HG03097 (cell line): ENCODE measurements around the gene ISM2.
"Not testable (repeated sequence)": the region's sequence is repeated elsewhere in the genome, so short reads cannot be mapped to it uniquely, and the experiment has no call there.

Source experiments
- ATAC-seq: cut with Tn5 transposase; IDR thresholded peaks from one replicate; pipeline ENCODE4 v1.9.1; 2021; ENCODE audit not compliant: unreplicated experiment, low FRiP score

ISM2 gene

DNA sequence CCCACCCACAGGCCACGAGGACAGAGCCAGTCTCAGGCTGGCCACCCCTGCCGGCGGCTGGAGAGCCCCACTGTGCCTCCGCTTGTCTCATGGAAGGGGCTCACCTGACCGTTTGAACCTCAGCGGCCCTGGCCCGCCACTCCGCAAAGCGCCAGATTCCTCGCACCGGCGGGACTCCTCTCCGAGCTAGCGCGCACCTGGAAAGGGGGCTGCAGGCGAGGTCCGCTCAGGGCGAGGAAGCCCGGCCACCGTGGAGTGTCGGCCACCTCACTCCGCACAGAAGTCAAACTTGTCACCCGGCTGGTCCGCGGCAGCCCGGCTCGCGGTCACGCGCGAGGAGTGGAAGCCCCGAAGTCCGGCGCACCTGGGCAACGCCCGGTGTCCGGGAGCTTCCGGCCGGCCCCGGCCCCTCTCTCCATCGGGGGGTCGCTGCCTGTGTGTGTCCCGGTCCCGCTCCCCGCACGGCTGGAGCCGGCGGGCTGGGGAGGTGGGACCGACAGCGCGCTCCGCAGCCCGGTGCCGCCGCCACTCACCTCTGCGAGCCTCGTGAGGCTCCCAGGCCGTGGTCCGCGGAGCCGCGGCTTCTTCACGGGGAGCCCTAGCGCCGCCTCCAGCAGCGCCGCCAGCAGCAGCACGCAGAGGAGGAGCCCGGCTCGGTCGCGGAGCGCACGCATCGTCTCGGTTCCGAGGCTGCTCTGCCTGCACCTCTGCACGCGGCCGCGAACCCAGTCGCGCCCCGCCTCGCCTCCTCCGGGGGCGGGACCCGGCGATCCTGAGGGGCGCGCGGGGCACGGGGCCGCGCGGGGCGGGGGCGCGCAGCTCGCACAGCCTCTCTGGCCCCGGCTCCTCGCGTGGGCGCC is at the start of gene ISM2:
TSS of gene ISM2 (minus strand) at position 697 of the 860 bp plus-strand sequence. CDS start at position 674, 23 bp downstream.
- no peak for ATAC-seq

DNA sequence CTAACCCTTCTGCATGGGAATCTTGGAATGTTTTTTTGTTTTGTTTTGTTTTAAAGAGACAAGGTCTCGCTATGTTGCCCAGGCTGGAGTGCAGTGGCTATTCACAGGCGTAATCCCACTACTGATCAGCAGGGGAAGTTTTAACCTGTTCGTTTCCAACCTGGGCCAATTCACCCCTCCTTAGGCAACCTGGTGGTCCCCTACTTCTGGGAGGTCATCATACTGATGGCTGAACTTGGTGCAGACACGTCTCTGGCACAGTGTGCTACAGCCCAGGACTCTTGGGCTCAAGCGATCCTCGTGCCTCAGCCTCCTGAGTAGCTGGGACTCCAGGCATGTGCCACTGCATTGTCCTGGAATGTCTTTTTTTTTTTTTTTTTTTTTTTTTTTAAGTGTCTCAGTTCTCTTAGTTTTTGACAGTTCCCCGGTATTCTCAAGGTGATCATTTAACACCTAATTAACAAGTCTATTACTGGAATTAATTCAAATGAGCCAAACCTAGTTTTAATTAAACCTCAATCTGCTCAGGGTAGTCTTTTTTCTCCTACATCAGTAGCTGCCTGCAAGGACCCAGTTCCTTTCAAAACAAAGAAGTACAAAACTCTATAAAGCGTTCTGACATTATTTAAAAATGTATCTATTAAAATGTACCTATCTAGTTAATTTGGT is 49.0 kb upstream of the ISM2 start:
- ATAC-seq, result no peak

DNA sequence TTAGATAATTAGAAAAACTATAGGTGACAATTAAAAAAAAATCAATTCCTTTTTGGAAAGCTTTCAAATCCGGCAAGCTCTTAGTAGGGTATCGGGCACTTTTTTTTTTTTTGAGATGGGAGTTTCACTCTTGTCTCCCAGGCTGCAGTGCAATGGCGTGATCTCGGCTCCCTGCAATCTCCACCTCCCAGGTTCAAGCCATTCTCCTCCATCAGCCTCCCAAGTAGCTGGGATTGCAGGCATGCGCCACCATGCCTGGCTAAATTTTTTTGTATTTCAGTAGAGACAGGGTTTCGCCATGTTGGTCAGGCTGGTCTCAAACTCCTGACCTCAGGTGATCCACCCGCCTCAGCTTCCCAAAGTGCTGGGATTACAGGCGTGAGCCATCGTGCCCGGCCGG is 46.6 kb upstream of the ISM2 start:
- ATAC-seq, result not testable (repeated sequence)

DNA sequence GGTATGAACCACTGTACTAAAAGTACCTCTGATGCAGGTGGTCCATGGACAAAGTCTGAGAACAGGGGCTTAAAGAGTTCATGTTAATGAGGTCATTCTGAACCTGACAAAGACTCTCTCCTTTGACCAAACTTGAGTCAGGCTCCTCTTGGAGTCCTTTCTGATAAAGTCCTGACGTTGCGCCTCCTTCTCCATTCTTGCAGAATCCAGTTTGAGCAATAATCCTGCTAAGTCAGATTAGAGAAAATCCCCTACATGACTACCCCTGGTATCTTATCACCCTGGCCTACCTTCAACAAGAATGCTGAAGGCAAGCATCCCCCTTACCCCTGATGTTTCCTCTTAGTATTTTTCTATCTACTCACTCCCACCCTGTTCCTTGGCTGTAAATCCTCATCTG is 46.0 kb upstream of the ISM2 start:
- ATAC-seq, result no peak

DNA sequence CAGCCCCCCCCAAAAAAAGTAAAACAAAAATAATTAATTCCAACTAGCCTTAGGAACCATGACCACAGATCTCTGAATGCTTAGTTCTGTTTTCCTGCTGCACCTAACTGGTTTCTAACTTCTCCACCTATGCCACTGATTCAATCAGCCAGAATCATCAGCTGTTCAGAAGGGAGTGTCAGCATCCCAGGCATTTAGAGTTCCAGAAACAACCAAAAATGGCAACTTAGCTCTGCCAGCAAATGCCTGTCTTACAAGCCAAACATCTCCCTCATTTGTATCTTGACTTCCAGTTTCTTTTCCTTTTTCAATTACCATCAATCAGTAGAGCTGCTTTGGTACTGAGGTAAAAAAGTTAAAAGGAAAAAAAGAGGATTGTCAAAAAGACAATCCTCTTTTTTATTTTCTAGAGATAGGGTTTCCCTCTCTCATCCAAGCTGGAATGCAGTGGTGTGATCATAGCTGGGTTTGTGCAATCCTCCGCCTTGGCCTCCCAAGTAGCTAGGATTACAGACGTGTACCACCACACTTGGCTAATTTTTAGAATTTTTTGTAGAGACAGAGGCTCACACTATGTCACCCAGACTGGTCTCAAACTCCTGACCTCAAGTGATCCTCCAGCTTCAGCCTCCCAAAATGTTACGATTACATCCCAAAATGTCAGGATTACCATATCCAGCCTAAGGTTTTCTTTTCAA is 45.2 kb upstream of the ISM2 start:
- ATAC-seq, result no peak

DNA sequence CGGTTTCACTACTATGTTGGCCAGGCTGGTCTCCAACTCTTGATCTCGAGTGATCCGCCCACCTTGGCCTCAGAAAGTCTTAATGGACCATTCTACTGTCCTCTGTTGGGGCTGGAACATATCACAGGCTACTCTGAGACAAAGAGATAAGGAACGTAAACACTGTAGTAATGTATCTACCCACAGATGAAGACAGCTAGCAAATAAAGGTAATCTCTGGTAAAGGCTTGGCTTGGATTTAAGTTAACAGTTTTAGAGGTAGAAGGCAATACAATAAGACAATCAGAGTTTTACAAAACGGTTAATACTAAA is 44.6 kb upstream of the ISM2 start:
- ATAC-seq, result no peak

DNA sequence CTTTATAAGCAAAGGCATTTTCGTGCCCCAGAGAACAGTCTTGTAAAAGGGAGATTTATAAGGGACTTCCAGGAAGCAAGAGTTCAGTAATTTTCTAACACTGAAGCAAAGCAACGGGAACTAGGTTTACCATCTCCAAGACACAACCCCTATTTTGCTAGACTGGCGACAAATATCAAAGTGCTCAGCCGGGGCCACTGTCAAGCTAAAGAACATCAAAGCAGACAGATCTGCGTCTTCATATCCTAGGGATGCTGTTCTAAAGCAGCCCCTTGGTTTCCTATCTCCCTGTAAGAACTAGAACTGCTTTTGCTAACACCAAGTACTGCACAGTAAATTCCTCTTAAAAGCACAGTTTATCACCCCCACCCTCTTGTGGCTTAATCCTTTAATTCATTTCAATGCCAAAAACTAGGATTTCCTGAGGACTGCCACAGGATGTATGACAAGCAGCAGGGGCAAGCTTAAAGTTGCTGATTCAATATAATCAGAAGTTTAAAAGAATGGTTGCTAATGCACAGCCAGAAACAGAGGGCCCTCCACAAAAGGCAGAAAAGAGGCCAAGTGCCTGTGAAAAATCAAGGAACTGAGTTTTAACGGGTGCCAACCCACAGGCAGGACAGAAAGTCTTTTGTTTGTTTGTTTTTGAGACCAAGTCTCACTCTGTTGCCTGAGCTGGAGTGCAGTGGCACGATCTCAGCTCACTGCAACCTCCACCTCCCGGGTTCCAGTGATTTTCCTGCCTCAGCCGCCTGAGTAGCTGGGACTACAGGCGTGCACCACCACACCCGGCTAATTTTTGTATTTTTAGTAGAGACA is 44.0 kb upstream of the ISM2 start:
- ATAC-seq, result no peak

DNA sequence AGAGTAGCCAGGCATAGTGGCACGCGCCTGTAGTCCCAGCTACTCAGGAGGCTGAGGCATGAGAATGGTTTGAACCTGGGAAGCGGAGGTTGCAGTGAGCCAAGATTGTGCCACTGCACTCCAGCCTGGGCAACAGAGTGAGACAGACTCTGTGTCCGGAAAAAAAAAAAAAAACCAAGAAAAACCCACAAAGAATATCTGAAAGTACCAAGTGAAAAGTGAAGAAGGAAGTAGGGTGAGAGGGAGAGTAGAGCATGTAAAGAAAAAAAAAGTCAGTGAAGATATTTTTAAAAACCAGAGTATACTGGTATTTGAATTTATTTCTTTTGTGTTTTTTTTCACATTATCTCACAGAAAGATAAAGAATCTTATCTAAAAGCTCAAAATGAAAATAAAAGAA is 43.3 kb upstream of the ISM2 start:
- no peak for ATAC-seq

DNA sequence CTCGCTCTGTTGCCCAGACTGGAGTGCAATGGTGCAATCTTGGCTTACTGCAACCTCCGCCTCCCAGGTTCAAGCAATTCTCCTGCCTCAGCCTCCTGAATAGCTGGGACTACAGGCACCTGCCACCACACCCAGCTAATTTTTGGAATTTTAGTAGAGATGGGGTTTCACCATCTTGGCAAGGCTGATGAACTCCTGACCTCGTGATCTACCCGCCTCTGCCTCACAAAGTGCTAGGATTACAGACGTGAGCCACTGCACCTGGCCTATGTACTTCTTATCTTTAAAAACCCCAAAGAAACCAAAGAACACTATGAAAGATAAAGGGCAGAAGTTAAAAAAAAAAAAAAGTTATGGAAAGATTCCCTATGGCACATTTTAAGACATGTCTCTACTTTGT is 38.3 kb upstream of the ISM2 start:
- ATAC-seq, result not testable (repeated sequence)

DNA sequence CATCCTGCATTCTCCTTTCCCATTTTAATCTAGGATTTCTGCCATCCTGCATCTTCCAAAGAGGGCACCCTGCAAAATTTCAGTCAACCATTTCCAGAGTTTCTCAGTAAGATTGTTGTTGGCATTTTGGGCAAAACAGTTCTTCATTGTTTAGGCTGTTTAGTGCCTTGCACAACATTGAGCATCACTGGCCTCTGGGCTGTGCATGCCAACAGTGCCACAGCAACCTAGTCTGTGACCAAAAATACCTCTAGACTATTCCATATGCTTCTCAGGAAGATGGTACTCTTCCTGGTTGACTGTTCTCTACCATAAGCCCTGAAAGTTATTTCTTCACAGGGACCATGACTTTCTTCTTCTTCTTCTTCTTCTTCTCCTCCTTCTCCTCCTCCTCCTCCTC is 32.5 kb upstream of the ISM2 start:
- no peak for ATAC-seq

DNA sequence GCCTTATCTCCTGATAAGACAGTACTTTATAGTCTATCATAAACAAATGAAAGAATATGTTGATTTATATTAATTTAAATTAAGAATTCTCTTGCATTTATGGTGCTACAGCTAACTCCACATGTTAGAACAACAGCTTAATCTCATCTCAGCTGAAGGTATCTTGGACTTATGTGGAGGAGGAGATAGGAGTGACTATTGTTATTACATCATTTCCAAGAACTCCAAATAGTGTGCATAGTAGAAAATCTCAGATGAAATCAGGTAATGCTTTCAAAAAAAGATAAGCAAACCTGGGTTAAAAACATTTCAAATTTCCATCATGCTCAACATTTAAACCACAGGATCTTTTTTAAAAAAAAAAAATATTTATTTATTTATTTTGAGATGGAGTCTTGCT is 31.3 kb upstream of the ISM2 start:
- ATAC-seq, result no peak

DNA sequence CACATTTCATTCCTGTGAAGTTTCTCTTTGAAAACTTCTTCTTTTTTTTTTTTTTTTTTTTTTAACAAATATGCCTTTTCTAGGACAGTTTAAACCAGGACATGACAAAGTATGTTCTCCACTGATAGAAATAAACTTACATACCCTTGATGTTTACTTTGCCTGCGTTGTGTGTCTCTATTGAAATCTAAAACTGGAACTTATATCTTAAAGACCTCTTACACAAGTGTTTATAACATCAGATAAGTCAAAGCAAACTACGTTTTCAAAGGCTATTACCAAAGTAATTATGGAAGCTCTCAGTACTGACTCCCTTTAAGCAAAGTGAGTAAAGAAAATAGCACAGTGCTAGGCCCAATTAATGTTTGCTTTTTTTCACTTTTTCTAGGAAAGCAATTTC is 30.6 kb upstream of the ISM2 start:
- no peak for ATAC-seq

DNA sequence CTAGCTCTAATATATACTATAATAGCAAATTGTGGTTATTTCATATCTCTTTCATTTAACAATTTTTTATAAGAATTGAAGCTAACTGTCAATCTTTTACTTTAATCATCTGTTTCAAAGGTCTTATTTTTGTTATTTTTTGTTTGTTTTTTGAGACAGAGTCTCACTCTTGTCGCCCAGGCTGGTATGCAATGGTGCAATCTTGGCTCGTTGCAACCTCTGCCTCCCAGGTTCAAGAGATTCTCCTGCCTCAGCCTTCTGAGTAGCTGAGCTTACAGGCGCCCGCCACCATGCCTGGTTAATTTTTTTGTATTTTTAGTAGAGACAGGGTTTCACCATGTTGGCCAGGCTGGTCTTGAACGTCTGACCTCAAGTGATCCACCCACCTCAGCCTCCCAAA is 30.1 kb upstream of the ISM2 start:
- not testable (repeated sequence) for ATAC-seq

DNA sequence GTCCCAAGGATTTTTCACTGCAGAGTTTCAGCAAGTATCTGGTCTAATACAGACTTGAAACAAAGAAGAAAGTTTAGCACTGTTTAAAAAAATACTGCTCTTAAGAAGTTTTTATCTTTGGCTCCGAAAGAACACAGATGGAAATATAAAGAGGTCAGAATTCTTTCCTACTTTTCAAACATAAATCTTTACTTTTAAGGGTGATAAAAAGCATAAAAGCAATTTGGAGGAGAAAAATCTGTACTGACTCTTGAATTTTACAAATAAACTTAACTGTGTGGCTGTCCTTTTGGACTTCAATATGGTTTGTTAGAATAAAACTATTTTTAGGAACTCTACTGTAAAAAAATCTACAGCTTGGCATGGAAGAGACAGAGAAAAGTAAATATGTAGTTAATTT is 27.6 kb upstream of the ISM2 start:
- no peak for ATAC-seq

DNA sequence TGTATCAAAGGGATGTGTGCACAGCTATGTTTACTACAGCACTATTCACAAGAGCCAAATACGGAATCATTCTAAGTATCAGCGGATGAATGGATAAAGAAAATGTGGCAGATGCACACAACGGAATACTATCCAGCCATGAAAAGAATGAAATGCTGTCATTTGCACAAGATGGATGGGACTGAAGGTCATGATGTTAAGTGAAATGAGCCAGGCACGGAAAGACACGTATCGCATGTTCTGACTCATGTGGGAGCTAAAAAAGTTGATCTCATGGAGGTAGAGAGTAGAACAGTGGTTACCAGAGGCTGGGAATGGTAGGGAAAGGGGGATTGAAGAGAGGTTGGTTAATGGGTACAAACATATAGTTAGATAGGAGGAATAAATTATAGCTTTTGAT is 25.9 kb upstream of the ISM2 start:
- no peak for ATAC-seq

DNA sequence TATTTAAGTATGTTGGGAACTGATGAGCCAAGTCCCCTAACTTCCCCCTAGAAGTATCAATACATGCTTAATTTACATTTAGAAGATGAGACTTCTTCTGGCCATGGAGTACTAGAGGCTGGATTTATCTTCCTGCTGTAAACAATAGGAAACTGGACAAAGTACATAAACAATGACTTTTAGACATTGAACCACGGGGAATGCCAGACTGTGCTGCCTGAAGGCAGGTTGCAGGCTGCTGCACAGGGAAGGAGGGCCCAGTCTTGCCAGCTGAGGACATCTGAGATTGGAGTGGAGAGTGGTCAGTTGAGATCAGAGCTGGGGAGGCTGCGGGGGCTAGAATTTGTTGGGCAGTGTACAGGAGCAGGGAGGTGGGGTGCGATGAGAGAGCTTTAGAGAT is 24.5 kb upstream of the ISM2 start:
- ATAC-seq, result no peak

DNA sequence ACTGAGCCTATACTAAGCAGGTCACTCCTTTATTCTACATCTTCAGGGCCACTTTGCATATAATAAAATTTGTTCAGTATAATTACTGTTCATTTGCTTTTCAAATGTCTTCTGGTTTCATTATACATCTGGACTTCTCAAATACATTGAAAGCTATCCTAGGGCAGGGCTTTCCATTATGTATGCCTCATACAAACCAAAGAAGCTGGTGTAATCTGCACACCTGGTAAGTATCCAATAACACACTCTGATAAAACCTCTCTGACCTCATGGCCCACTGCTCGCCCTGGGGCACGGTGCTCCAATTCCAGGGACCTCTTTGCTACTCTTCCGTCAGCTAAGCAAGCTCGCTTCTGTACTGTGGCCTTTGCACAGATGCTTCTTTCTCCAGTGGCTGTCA is 21.9 kb upstream of the ISM2 start:
- no peak for ATAC-seq

DNA sequence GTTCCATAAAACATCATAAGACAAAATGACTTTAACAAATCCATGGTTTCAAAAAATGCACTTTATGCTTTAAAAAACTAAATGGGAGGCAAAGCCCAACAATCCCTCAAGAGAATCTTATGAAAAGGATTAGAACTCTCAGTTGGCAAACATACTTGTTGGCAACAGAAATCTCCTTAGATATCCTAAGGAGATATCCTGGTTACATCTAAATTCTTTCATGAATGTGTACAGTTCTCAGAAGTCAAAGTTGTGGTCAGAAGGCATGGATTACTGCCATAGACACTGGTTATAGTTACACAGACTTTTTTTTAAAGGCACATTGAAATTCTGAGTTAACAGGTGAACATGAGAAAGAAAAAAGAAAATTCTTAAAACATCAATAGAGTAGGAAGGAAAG is 17.5 kb upstream of the ISM2 start:
- no peak for ATAC-seq

DNA sequence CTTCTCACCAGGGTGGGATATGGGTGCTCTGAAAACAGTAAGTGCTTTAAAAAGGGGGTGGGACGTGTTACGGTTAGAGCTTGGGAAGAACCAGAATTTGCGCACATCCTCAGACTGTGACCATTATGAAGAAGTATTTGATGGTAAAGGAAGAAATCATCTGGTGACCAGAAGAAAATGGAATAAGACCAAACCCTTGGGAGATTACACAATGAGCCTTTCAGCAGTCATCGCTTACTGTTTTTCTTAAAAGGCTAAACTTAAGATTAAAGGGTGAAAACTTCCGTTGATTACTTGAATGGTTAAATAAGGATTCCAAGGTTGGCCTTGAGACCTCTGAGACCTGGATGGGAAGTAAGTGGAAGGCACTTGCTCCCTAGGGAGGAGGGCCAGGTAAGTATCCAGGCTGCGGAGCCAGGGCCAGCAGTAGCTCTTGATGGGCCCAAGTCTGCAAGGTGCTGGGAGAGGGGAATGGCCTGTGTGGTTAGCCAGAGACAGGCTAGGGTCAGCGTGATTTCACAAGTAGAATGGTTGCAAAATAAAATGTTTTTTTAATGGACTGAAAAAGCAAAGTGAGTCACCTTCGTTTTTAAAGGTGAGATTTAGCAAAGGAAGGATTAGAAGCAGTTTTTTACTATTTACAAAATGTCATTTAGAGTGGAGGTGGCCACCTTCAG is 13.0 kb upstream of the ISM2 start:
- ATAC-seq, result no peak

DNA sequence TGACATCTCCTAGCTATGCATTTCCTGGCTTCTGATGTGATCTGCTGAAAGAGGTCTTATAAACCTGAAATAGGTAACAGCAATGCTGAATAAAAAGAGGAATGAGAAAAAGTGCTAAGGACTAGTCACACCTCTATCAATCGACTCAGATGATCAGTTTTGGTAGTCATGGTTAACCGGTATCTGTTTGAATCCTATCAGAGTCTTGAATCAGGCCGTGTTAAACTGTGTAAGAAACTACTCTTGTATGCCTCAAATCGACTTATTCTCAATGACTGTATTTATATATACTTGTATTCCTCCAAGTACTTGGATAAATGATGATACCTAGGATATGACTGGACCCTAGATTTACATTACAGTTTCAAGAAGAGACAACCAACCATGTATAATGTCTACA is 10.8 kb upstream of the ISM2 start:
- ATAC-seq, result no peak
